Stimulated activated CD4-positive, alpha-beta T cell treated with anti-CD3 and anti-CD28 coated beads, Interleukin-1b, Interleukin-23, amount 100 ng/mL, for 1 hour (primary cell): ENCODE data around the gene COL20A1.
"Not testable (repeated sequence)": the region's sequence is repeated elsewhere in the genome, so short reads cannot be mapped to it uniquely, and the experiment has no call there.

ENCODE experiments used
- DNase-seq, 2 donors: peaks; one replicate each; pipeline ENCODE4 v3.0.0-alpha.2; 2020; ENCODE audit warnings: low read depth in 2 of 2

The COL20A1 gene

GRCh38 chr20:63333241-63333836 is 40.4 kb downstream of the COL20A1 start:
- DNase-seq, result no peak

GRCh38 chr20:63334356-63334755 is 41.4 kb downstream of the COL20A1 start:
- no peak for DNase-seq

- DNase-seq, result not testable (repeated sequence)
Measured at GRCh38 chr20:63335060-63335459, 42.1 kb downstream of the COL20A1 start.

GRCh38 chr20:63335711-63336110 is 42.7 kb downstream of the COL20A1 start:
- DNase-seq, result no peak

- DNase-seq, result no peak
Measured at GRCh38 chr20:63336232-63336752, 43.3 kb downstream of the COL20A1 start.

- DNase-seq, result no peak
Measured at GRCh38 chr20:63337786-63338420, 44.9 kb downstream of the COL20A1 start.

GRCh38 chr20:63339154-63340094 is 46.4 kb downstream of the COL20A1 start:
- not testable (repeated sequence) for DNase-seq

GRCh38 chr20:63340158-63340688 is 47.2 kb downstream of the COL20A1 start:
- DNase-seq, result not testable (repeated sequence)

- DNase-seq, result no peak
Measured at GRCh38 chr20:63342561-63343459, 49.8 kb downstream of the COL20A1 start.

- no peak for DNase-seq
Measured at GRCh38 chr20:63343460-63344445, 50.8 kb downstream of the COL20A1 start.

- no peak for DNase-seq
Measured at GRCh38 chr20:63344616-63345327, 51.8 kb downstream of the COL20A1 start.

- no peak for DNase-seq
Measured at GRCh38 chr20:63345328-63346100, 52.5 kb downstream of the COL20A1 start.

GRCh38 chr20:63346131-63347080 is 53.4 kb downstream of the COL20A1 start:
- DNase-seq, result no peak

- no peak for DNase-seq
Measured at GRCh38 chr20:63347081-63347741, 54.2 kb downstream of the COL20A1 start.

- DNase-seq, result no peak
Measured at GRCh38 chr20:63347950-63348827, 55.2 kb downstream of the COL20A1 start.
